ENCODE measurements around the gene CTNNA2.

DNA sequence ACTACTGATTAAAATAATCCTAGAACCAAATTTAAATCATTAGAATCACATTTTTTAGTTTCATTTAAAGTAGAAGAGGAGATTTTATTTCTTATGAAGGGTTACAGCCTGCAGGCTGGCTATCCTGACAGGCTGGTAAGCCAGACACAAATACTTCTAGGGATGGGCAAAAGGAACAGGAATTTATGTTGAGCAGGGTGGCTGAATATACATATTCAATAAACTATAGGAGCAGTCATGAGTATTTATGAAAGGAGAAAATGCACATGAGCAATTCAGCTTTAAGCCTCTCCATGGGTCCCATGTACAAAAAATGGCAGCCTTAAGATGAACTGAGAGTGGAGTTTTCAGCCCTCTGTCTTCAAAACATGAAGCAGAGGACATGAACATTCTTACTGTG lies 182.4 kb downstream of the CTNNA2 start:
- TF ChIP-seq POLR2A (IDR thresholded peaks at IDR 0.05): no peak
- TF ChIP-seq, protein P1, sequence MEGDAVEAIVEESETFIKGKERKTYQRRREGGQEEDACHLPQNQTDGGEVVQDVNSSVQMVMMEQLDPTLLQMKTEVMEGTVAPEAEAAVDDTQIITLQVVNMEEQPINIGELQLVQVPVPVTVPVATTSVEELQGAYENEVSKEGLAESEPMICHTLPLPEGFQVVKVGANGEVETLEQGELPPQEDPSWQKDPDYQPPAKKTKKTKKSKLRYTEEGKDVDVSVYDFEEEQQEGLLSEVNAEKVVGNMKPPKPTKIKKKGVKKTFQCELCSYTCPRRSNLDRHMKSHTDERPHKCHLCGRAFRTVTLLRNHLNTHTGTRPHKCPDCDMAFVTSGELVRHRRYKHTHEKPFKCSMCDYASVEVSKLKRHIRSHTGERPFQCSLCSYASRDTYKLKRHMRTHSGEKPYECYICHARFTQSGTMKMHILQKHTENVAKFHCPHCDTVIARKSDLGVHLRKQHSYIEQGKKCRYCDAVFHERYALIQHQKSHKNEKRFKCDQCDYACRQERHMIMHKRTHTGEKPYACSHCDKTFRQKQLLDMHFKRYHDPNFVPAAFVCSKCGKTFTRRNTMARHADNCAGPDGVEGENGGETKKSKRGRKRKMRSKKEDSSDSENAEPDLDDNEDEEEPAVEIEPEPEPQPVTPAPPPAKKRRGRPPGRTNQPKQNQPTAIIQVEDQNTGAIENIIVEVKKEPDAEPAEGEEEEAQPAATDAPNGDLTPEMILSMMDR (IDR thresholded peaks at IDR 0.05): no peak

All from uterus (tissue), 2 donors.